Activated CD4-positive, alpha-beta T cell treated with anti-CD3 and anti-CD28 coated beads, Interleukin-2, amount 10 ng/mL, durations not matched to agents 7 days and 5 days (primary cell): ENCODE data around the gene CTRB1. TPM values are rescaled to one million over a fixed set of nuclear protein-coding genes. Genes with fewer than 3 reads are reported as not detected.
"Not testable (repeated sequence)": the region's sequence is repeated elsewhere in the genome, so short reads cannot be mapped to it uniquely, and the experiment has no call there.

Experiments
- CTCF ChIA-PET: fragments of 350-600 bp; sonication (Branson Sonifier 250); formaldehyde crosslinking; loops from one replicate; lab custom pipeline; 2021; ENCODE audit warnings: antibody characterized with exemption; lab: Charles Lee
- POLR2A ChIA-PET: fragments of 350-600 bp; sonication (Branson Sonifier 250); formaldehyde crosslinking; loops from one replicate; lab custom pipeline; 2021; ENCODE audit warnings: antibody characterized with exemption; lab: Charles Lee
- DNase-seq: peaks from one replicate; pipeline ENCODE4 v3.0.0-alpha.2; 2020
- H3K27ac Mint-ChIP-seq: one replicate; pipeline ENCODE4 v1.8.0; 2021; ENCODE audit warnings: mild to moderate bottlenecking, moderate library complexity, mixed read lengths
- H3K27me3 Mint-ChIP-seq: one replicate; pipeline ENCODE4 v1.8.0; 2021; ENCODE audit warnings: mixed read lengths
- H3K36me3 Mint-ChIP-seq: one replicate; pipeline ENCODE4 v1.8.0; 2021; ENCODE audit warnings: low read depth, mixed read lengths
- H3K4me1 Mint-ChIP-seq: one replicate; pipeline ENCODE4 v1.8.0; 2021; ENCODE audit warnings: mixed read lengths
- H3K4me3 Mint-ChIP-seq: one replicate; pipeline ENCODE4 v1.8.0; 2021; ENCODE audit warnings: mild to moderate bottlenecking, moderate library complexity, mixed read lengths
- H3K9me3 Mint-ChIP-seq: one replicate; pipeline ENCODE4 v1.8.0; 2021; ENCODE audit warnings: mixed read lengths
- total RNA-seq, 2 experiments: library from RNA; stranded (reverse); gene quantifications; one replicate each; pipeline ENCODE4 v1.2.3, GENCODE V29; 2021

CTRB1 gene
- total RNA-seq, 2 experiments from 2014 or later, result not detected

DNA sequence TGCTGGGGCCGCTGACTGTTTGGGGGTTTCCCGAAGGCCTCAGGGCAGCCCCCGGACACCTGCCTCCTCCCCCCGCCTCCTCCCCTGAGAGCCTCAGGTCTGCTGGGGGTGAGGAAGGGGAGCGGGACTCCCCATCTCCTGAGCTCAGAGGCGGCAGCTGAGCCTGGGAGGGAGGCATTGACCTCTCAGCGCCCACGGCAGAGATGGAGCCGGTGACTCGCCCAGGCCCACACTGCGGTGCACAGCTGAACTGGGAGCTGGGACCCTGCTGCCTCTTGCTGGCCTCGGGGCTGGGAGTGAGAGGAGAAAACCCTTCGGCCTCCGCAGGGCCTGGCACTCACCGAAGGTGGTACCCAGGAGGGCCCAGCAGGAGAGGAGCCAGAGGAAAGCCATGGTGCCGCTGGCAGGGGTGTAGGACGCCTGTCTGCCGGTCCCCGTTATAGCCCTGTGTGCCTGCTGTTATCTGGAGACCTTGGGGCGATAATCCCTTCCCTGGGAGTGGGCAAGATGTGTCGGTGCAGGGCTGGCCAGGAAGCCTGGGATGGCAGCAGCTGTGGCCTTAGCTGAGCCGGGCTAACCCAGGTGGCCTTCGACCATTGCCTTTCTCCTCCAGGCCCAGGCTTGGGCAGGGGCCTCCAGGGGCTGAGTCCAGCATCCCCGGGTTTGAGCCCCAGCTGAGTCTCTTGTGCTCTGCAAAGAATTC is 11.9 kb upstream of the CTRB1 start, which contains the start of gene CTRB2:
Gene CTRB2 (minus strand): TSS at position 413 of the 703 bp plus-strand sequence. CDS start 20 bp downstream, at position 393.
- Mint-ChIP-seq H3K4me3 (no peak within 1 kb of the TSS), H3K27me3 (no peaks in the 10 kb centered on the region), H3K4me1 (no peaks in the 10 kb centered on the region), H3K27ac (no peak within 1 kb of the TSS), H3K9me3 (no peaks in the 10 kb centered on the region), H3K36me3 (no peaks in the 10 kb centered on the region)
- ChIA-PET CTCF (interaction anchor here (0.9 to 1.0 kb wide), 2 partner anchors 10 to 27 kb away, joined by 3 read pairs; no protein-coding TSS in a partner anchor), POLR2A (no interaction called here)
- DNase-seq, result no peak

DNA sequence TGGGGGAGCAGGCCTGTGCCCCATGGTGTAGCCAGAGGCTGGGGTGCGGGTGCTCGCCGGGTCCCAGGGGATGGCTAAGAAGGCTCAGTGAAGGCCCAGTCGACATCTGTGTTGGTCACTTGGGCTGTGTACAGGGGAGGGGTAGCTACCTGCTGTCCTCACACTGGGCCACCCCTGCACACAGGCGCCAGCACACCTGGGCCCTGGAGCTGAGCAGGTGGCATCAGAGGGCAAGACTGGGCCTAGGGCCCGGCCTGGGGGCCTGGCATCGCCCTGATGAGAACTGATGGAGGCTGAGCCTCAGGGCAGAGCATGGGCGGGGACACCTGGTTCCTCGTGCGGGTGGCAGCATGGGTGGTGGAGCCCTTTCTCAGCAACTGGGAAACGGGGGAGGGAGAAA is 11.0 kb upstream of the CTRB1 start:
- POLR2A ChIA-PET, result no interaction called here
- no peaks in the 10 kb centered on the region for H3K27me3 Mint-ChIP-seq
- DNase-seq, result no peak
- H3K36me3 Mint-ChIP-seq, result no peaks in the 10 kb centered on the region
- CTCF ChIA-PET, result interaction anchor here (1.5 to 2.6 kb wide), 2 partner anchors 8 to 26 kb away, joined by 6 to 10 read pairs; no protein-coding TSS in a partner anchor
- H3K27ac Mint-ChIP-seq, result no peak overlapping the region
- no peaks in the 10 kb centered on the region for H3K9me3 Mint-ChIP-seq
- no peak overlapping the region for H3K4me3 Mint-ChIP-seq
- no peaks in the 10 kb centered on the region for H3K4me1 Mint-ChIP-seq

DNA sequence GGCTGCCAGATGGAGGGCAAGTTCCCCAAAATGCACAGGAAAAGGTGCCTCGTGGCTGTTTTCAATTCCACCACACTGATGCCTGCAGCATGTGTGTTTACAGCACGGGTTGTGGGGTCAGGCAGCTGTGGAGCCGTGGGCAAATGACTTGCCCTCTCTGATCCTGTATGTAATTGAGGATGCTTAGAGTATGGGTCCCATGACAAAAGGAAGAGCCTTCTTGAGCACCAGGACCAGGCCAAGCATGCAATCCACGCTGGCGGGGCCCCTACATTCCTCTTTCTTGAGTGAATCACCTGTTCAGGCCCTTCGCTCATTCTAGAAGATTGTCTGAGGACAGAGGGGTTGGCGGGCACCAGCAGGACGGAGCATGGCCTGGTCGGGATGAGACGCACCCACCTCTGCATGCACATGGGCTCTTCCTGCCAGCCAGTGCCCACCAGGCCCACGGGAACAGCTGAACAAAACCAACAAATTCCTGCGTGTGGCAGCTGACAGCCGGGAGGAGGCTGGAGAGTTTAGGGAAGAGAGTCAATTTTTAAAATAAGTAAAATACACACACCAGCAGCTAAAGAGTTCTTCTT is 10.5 kb upstream of the CTRB1 start:
- Mint-ChIP-seq H3K9me3 (no peaks in the 10 kb centered on the region), H3K4me1 (no peaks in the 10 kb centered on the region), H3K4me3 (no peak overlapping the region), H3K27me3 (no peaks in the 10 kb centered on the region), H3K27ac (no peak overlapping the region), H3K36me3 (no peaks in the 10 kb centered on the region)
- no peak for DNase-seq
- CTCF ChIA-PET, result interaction anchor here (1.5 to 2.6 kb wide), 2 partner anchors 9 to 26 kb away, joined by 6 to 10 read pairs; no protein-coding TSS in a partner anchor
- POLR2A ChIA-PET, result no interaction called here

DNA sequence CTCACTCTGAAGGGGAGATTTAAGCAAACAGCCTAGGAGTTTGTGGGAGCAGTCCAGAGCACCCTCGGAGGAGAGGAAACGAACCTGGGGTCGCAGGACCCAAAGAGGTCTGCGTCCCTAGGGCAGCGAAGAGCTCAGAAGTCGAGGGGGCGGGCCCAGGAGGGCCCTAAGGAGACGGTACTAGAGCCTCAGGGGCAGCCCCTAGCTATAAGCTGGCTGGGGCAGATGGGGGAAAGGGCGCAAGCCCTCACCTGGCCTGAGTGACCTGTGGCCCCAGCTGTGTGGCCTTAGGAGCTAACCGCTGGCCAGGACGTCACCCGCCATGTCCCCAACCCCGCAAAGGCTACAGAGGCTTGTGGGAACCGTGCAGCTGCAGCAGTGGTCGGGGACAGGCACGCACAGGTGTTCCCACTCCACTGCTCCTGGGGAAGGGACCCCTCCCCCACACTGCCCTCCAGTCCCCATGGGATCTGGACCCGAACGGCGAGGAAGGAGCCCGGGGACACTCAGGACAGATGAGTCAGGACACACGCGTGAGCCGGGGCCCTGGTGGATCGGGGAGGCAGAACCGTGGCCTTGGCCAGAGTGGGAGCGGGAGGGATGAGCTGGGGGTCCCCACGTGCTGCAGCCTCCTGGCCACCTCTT is 9.8 kb upstream of the CTRB1 start:
- Mint-ChIP-seq H3K36me3 (no peaks in the 10 kb centered on the region), H3K9me3 (no peaks in the 10 kb centered on the region), H3K4me1 (no peaks in the 10 kb centered on the region), H3K4me3 (no peak overlapping the region), H3K27me3 (no peaks in the 10 kb centered on the region), H3K27ac (no peak overlapping the region)
- ChIA-PET CTCF (interaction anchor here (1.5 to 2.6 kb wide), 2 partner anchors 10 to 25 kb away, joined by 6 to 10 read pairs; no protein-coding TSS in a partner anchor), POLR2A (no interaction called here)
- DNase-seq, result no peak

DNA sequence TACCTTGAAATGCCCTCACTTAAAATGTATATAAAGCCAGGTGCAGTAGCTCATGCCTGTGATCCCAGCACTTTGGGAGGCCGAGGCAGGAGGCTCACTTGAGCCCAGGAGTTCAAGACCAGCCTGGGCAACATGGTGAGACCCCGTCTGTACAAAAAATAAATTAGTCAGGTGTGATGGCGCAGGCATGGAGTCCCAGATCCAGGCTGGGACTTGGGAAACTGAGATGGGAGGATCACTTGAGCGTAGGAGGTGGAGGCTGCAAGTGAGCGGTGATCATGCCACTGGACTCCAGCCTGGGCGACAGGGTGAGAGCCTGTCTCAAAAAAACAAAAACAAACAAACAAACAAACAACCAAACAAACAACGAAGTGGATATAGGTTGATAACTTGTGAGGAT is 9.3 kb upstream of the CTRB1 start:
- H3K27me3 Mint-ChIP-seq, H3K9me3 Mint-ChIP-seq, H3K4me1 Mint-ChIP-seq, H3K4me3 Mint-ChIP-seq, H3K36me3 Mint-ChIP-seq, POLR2A ChIA-PET, H3K27ac Mint-ChIP-seq, DNase-seq: not testable (repeated sequence)
- CTCF ChIA-PET, result interaction anchor here (0.6 to 2.6 kb wide), 2 partner anchors 25 to 212 kb away, joined by 4 to 10 read pairs; no protein-coding TSS in a partner anchor

DNA sequence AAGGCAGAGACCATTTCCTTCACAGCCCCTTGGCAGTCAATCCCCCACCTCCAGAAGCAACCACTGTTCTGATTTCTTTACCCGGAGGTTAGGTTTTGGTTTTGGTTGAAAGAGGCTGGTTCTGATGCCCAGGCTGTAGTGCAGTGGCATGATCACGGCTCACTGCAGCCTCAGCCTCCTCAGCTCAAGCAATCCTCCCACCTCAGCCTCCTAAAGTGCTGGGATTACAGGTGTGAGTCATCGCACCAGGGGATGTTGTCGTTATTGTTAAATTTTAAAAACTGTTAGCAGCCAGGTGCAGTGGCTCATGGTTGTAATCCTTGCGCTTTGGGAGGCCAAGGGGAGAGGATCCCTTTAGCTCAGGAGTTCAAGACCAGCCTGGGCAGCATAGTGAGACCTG is 8.8 kb upstream of the CTRB1 start:
- ChIA-PET CTCF (interaction anchor here (0.6 to 2.6 kb wide), 3 partner anchors 24 to 211 kb away, joined by 3 to 10 read pairs (median 4); no protein-coding TSS in a partner anchor), POLR2A (no interaction called here)
- H3K4me1 Mint-ChIP-seq, result no peaks in the 10 kb centered on the region
- H3K27ac Mint-ChIP-seq, result no peak overlapping the region
- H3K36me3 Mint-ChIP-seq, result no peaks in the 10 kb centered on the region
- DNase-seq, result no peak
- H3K27me3 Mint-ChIP-seq, result no peaks in the 10 kb centered on the region
- H3K4me3 Mint-ChIP-seq, result no peak overlapping the region
- no peaks in the 10 kb centered on the region for H3K9me3 Mint-ChIP-seq

DNA sequence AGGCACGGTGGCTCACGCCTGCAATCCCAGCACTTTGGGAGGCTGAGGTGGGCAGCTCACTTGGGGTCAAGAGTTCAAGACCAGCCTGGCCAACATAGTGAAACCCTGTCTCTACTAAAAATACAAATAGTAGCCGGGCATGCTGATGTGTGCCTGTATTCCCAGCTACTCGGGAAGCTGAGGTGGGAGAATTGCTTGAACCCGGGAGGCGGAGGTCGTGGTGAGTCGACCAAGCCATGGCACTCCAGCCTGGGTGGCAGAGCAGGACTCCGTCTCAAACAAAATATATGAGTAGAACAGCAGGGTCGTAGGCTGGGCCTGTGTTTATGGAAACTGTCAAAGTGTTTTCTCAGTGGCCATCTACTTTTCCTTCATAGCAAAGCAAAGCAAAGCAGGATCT is 7.5 kb upstream of the CTRB1 start:
- POLR2A ChIA-PET, H3K27ac Mint-ChIP-seq, DNase-seq, H3K4me3 Mint-ChIP-seq, H3K36me3 Mint-ChIP-seq, H3K4me1 Mint-ChIP-seq, H3K27me3 Mint-ChIP-seq, H3K9me3 Mint-ChIP-seq: not testable (repeated sequence)
- CTCF ChIA-PET, result interaction anchor here (0.6 kb wide), 1 partner anchor 12 kb away, joined by 3 read pairs; no protein-coding TSS in a partner anchor

DNA sequence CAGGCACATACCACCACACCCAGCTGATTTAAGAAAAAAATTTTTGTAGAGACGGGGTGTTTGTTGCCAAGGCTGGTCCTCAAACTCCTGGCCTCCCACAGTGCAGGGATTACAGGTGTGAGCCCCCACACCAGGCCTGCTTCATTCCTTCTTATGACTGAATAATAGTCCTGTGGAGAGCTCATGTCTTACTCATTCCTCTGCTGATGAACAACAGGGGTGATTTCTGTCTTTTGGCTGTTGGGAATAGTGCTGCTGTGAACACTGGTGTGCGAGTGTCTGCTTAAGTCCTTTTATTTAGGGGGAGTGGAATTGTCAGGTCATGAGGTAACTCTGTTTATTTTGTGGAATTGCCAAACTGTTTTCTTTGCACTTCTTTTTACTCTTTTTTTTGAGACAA is 2.7 kb upstream of the CTRB1 start:
- no peak overlapping the region for H3K27ac Mint-ChIP-seq
- no peak for DNase-seq
- no peaks in the 10 kb centered on the region for H3K9me3 Mint-ChIP-seq
- ChIA-PET POLR2A (no interaction called here), CTCF (interaction anchor here (0.7 to 2.0 kb wide), 3 partner anchors 9 to 41 kb away, joined by 3 to 6 read pairs (median 3); partner anchors contain the start of gene CTRB2)
- H3K36me3 Mint-ChIP-seq, result no peaks in the 10 kb centered on the region
- peaks cover 20% of the 10 kb centered on the region for H3K4me1 Mint-ChIP-seq
- H3K27me3 Mint-ChIP-seq, result no peaks in the 10 kb centered on the region
- no peak overlapping the region for H3K4me3 Mint-ChIP-seq

DNA sequence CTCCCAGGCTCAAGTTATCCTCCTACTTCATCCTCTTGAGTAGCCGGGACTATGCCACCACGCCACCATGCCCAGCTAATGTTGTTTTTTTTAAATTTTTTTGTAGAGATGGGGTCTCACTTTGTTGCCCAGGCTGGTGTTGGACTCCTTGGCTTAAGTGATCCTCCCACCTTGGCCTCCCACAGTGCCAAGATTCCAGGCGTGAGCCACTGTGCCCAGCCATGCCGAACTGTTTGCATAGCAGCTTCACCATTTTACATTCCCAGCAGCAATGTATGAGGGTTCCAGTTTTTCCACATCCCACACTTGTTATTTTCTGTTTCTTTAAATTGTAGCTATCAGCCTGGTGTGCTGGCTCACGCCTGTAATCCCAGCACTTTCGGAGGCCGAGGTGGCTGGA is 2.2 kb upstream of the CTRB1 start:
- POLR2A ChIA-PET, result no interaction called here
- Mint-ChIP-seq H3K36me3 (no peaks in the 10 kb centered on the region), H3K27me3 (no peaks in the 10 kb centered on the region)

DNA sequence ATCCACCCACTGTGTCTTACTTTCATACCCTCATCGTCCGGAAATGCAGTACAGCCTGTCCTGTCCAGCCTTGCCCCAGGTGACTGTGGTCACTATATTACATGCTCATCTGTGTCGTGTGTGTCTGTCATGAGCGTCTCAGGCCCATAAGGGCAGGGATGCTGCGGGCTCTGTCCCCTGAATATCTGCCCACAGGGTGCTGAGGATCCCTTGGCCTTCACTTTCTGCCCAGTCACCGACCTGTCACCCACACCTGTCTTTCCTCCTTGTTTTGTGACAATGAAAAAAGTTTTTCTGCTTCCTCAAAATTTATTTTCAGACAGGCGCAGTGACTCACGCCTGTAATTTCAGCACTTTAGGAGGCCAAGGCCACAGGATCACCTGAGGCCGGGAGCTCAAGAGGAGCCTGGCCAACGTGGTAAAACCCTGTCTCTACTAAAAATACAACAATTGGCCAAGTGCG is 1.4 kb upstream of the CTRB1 start:
- POLR2A ChIA-PET, result no interaction called here
- H3K9me3 Mint-ChIP-seq, result no peaks in the 10 kb centered on the region
- peaks cover 20% of the 10 kb centered on the region for H3K4me1 Mint-ChIP-seq
- H3K27me3 Mint-ChIP-seq, result no peaks in the 10 kb centered on the region
- CTCF ChIA-PET, result interaction anchor here (1.8 kb wide), 1 partner anchor 11 kb away, joined by 3 read pairs; the partner anchor contains the start of gene CTRB2
- H3K4me3 Mint-ChIP-seq, result no peak overlapping the region
- no peaks in the 10 kb centered on the region for H3K36me3 Mint-ChIP-seq
- no peak overlapping the region for H3K27ac Mint-ChIP-seq
- DNase-seq, result no peak

More for the DNA sequence above, 2.2 kb upstream of the CTRB1 start:
- Mint-ChIP-seq H3K4me3 (no peak overlapping the region), H3K27ac (no peak overlapping the region), H3K4me1 (peaks cover 20% of the 10 kb centered on the region), H3K9me3 (no peaks in the 10 kb centered on the region)
- CTCF ChIA-PET, result interaction anchor here (1.8 to 2.0 kb wide), 2 partner anchors 10 to 17 kb away, joined by 3 to 6 read pairs; partner anchors contain the start of gene CTRB2
- no peak for DNase-seq

DNA sequence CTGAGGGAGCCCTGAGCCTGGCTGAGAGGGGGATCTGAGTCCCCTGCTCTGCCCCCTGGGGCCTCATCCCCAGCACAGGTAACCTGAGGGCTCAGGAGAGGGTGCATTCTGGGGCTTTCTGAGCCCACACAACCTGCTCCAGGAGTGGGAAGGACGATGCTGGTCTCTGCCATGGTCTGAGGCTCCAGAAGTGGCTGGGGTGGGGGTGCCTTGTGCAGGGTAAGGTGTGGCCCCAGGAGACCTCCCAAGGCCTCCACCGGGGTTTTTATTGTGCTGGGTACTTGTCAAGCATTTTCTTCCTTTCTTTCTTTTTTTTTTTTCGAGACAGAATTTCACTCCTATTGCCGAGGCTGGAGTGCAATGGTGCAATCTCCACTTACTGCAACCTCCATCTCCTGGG is 300 bp downstream of the CTRB1 start:
- POLR2A ChIA-PET, result interaction anchor here (1.2 kb wide), 1 partner anchor 518 kb away, joined by 3 read pairs; the partner anchor contains the start of gene MLKL
- H3K27me3 Mint-ChIP-seq, result no peaks in the 10 kb centered on the region

DNA sequence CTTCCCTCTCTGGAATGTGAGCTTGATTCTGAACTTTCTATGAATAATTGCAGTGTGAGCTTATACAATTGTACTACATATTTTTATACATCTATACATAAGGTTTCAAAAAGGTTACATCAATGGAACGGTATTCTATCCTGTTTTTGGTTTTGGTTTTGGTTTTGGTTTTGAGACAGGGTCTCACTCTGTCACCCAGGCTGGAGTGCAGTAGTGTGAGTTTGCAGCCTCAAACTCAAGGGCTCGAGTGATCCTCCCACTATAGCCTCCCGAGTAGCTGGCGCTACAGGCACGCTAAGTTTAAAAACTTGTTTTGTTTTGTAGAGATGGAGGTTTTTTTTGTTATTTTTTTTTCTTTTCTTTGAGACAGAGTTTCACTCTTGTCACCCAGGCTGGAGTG is 1.1 kb downstream of the CTRB1 start:
- peak overlapping the region; percentile 96 for H3K27ac Mint-ChIP-seq
- peak; percentile 57 for DNase-seq
- ChIA-PET CTCF (interaction anchor here (0.7 to 2.3 kb wide), 5 partner anchors 9 to 77 kb away, joined by 3 to 9 read pairs (median 4); no protein-coding TSS in a partner anchor), POLR2A (interaction anchor here (1.2 kb wide), 1 partner anchor 519 kb away, joined by 3 read pairs; the partner anchor contains the start of gene MLKL)
- peaks cover 20% of the 10 kb centered on the region for H3K4me1 Mint-ChIP-seq
- H3K27me3 Mint-ChIP-seq, result no peaks in the 10 kb centered on the region
- peak overlapping the region; percentile 74 for H3K4me3 Mint-ChIP-seq
- no peaks in the 10 kb centered on the region for H3K9me3 Mint-ChIP-seq
- no peaks in the 10 kb centered on the region for H3K36me3 Mint-ChIP-seq

More for the DNA sequence above, 300 bp downstream of the CTRB1 start:
- H3K36me3 Mint-ChIP-seq, result no peaks in the 10 kb centered on the region
- H3K9me3 Mint-ChIP-seq, result no peaks in the 10 kb centered on the region
- CTCF ChIA-PET, result interaction anchor here (0.7 to 2.3 kb wide), 5 partner anchors 15 to 78 kb away, joined by 3 to 9 read pairs (median 4); no protein-coding TSS in a partner anchor
- H3K4me1 Mint-ChIP-seq, result peaks cover 20% of the 10 kb centered on the region
- H3K4me3 Mint-ChIP-seq, result no peak overlapping the region
- DNase-seq, result no peak
- peak overlapping the region; percentile 96 for H3K27ac Mint-ChIP-seq
